Measurements from ENCODE around the gene SIGLEC14.

GRCh38 chr19:51626675-51627074, 19.9 kb downstream of the SIGLEC14 start:
- TF ChIP-seq PATZ1 (CRISPR knock-in tag; IDR thresholded peaks at IDR 0.05; ENCODE audit: borderline replicate concordance) = no peak
- no peak for TF ChIP-seq ZNF565 (CRISPR knock-in tag; conservative IDR thresholded peaks at IDR 0.05; ENCODE audit: low read depth)
- TF ChIP-seq SNAI2 (CRISPR knock-in tag; IDR thresholded peaks at IDR 0.05) = no peak

Measured in SK-N-SH treated with all-trans-retinoic acid at 6 μM for 48 hours (cell line).